Stimulated activated CD8-positive, alpha-beta memory T cell treated with anti-CD3 and anti-CD28 coated beads, Interleukin-15, amount 100 ng/mL, for 24 hours (primary cell): Measurements from ENCODE around the gene TEX10.

Experiments
- DNase-seq: peaks from one replicate; pipeline ENCODE4 v3.0.0-alpha.2; 2020; ENCODE audit warnings: low read depth

Gene TEX10

DNA sequence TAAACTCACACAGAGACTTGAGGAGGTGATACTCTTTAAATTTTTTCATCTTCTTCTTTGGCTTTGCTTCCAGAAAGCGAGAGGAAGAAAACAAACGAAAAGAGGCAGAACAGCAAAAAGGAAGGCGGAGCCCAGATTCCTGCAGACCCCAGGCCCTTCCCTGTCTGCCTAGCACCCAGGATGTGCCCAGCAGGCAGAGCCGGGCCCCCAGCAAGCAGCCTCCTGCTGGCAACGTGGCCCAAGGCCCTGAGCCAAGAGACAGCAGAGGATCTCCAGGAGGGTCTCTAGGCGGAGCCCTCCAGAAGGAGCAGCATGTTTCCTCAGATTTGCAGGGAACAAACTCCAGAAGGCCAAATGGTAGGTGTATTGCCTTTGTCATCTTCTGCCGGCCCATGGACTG, 68.5 kb downstream of the TEX10 start:
- no peak for DNase-seq

- DNase-seq = no peak
Measured at GRCh38 chr9:100282388-100282719, 70.4 kb downstream of the TEX10 start.

DNA sequence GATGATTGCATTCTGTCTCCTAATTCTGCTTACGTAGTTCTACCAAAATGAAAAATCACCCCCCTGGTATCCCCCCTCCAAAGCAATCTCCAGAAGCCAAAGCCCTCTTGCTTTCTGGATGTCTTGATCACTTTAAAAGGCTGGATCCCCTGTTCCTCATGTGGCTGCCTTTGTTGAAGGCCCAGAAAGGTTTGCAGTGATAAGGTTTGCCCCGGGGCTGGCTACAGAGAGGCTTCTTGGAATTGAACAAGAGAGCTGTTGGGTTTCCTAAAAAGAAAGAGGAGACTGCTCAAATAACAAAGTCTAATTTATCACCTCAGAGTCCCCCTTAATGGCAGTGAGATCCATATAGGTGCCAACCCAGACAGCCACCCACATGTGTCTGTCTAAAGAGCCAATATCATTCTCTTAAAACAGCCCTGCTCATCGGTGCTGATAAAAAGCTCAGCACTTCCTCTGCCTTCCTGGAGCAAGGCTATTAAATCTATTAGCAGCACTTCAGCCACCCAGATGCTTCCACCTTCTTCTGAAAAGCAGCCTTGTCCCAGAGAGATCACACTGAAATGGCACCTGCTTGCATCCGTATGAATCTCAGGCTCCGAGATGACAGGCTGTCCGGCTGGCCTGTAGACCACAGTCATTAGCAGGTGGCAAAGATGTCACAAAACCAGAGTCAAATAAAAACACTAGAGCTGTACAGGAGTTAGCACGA, 70.9 kb downstream of the TEX10 start:
- no peak for DNase-seq

- DNase-seq = no peak
Measured at GRCh38 chr9:100281066-100281465, 71.7 kb downstream of the TEX10 start.

DNA sequence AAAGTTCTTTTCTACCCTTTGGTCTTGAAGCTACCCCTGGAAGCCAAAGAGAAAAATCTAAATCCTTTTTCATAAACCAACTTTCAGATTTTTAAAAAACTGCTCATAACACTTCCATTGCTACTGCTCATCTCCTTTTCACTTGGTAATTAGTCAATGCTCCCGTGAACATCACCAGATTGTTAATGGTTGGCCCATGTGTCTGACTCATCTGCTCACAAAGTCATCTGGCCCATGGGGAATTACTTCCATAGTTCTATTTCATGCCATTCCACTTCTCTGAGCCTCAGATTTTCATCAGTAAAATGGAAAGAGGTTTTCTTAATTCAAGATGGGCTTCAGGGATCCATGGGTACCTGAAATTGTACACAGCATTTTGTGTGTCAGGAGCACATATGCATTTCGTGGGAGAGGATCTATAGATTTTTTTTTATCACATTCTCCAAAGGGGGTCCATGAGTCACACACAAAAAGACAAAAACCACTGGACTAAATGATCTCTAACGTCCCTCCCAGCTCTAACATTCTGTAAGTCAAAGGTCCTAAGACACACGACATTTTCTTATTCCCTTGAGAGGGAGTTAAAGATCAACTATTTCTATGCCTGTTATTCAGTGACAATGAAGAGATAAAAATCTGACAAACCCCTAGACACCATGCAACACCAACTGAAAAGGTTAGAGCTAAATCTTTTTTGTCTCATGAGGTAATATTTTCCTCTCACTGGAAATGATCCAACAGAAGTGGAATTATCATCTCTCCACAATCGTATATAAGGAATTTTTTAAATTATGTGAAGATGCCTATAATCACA, 75.4 kb downstream of the TEX10 start:
- no peak for DNase-seq

DNA sequence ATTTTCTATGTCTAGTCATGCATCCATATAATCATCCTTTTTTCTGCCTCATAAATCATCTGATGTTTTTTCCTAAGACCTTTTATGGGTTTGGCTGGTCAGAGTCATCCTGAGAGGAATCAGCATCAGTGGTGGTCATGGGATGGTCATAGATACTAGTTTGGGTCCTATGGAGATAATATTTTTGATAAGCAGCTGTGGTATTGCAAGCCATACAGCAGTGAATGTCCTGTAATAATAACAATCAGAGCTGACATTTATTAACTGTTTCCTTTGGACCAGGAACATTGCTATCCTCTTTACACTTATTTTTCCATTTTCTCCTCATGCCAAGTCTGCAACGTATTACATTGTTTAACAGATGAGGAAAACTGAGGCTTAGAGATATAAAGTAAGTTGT, 83.1 kb downstream of the TEX10 start:
- no peak for DNase-seq

DNA sequence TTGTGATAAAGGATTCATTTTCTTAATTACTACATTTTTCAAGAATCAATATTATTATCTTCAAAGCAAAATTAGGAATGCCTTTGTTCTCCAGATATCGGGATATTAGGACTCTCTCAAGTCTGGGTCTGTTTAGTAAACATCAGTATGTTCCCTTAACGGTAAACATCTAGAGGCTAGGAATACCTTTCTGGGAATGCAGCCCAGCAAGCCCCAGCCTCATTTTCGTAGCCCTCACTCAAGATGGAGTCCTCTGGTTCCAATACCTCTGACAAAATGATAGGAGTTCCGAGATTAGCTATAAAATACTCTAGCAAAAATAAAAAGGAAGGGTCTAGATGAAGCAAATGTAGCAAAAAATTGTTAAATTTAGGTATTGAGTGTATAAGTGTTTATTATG, 84.5 kb downstream of the TEX10 start:
- DNase-seq = no peak

GRCh38 chr9:100267211-100267610, 85.5 kb downstream of the TEX10 start:
- no peak for DNase-seq
